GM12873 (cell line): ENCODE results near the gene NBPF3.

ENCODE experiments used
- CTCF ChIP-seq: IDR thresholded peaks from 2 replicates; pipeline ENCODE4 v1.5.1; 2012; ENCODE audit warnings: low read depth, mild to moderate bottlenecking, moderate library complexity, low read length, control low read depth; ENCODE audit not compliant: insufficient read depth; ENCODE audit errors: missing control alignments

NBPF3 gene

GRCh38 chr1:21439721-21440629 lies at the start of gene NBPF3:
Gene NBPF3, plus strand, starts transcription at chr1:21440137. Its CDS starts 4,950 bp downstream, at chr1:21445087.
- no peak for TF ChIP-seq CTCF

GRCh38 chr1:21391497-21391896 lies 48.4 kb upstream of the NBPF3 start:
- no peak for TF ChIP-seq CTCF

- TF ChIP-seq CTCF: no peak
These were observed 47.2 kb upstream of the NBPF3 start for GRCh38 chr1:21392587-21393263.

GRCh38 chr1:21396516-21396915 lies 43.4 kb upstream of the NBPF3 start:
- TF ChIP-seq CTCF: no peak

- no peak for TF ChIP-seq CTCF
These were observed 42.1 kb upstream of the NBPF3 start for GRCh38 chr1:21397813-21398188.

- TF ChIP-seq CTCF: no peak
These were observed 33.3 kb upstream of the NBPF3 start for GRCh38 chr1:21406659-21407058.

GRCh38 chr1:21414015-21414414 lies 25.9 kb upstream of the NBPF3 start:
- no peak for TF ChIP-seq CTCF
